Transverse colon (tissue), 4 donors: ENCODE data around the gene C11orf97.
A peak's percentile ranks its signal among the peaks of the same experiment; 100 is the strongest.

ENCODE experiments used
- POLR2A ChIP-seq: fragments of 450-650 bp; IDR thresholded peaks from one replicate; pipeline ENCODE4 v1.6.1; 2016; ENCODE audit warnings: antibody characterized with exemption, mild to moderate bottlenecking, moderate library complexity
- POLR2AphosphoS5 ChIP-seq, 3 donors: sonication (generic); formaldehyde crosslinking; IDR thresholded peaks; one replicate each; pipeline ENCODE4 v1.6.1; 2016; ENCODE audit warnings: antibody characterized with exemption in 3 of 3
- TF ChIP-seq, protein P1 (sequence below), 5 experiments: fragments of 200-600 bp in 3 of 5; fragments of 450-650 bp in 2 of 5; sonication (generic) in 3 of 5; IDR thresholded peaks; 1 replicate in 2 of 5; 2 replicates in 3 of 5; pipeline ENCODE4 v1.5.1; 2016 to 2017; ENCODE audit warnings: antibody characterized with exemption in 5 of 5, inconsistent platforms in 3 of 5, mild to moderate bottlenecking in 2 of 5, moderate library complexity in 1 of 5

GRCh38 chr11:94543695-94544645 is 31.7 kb downstream of the C11orf97 start, which contains the start of gene FUT4:
- TF ChIP-seq, protein P1, sequence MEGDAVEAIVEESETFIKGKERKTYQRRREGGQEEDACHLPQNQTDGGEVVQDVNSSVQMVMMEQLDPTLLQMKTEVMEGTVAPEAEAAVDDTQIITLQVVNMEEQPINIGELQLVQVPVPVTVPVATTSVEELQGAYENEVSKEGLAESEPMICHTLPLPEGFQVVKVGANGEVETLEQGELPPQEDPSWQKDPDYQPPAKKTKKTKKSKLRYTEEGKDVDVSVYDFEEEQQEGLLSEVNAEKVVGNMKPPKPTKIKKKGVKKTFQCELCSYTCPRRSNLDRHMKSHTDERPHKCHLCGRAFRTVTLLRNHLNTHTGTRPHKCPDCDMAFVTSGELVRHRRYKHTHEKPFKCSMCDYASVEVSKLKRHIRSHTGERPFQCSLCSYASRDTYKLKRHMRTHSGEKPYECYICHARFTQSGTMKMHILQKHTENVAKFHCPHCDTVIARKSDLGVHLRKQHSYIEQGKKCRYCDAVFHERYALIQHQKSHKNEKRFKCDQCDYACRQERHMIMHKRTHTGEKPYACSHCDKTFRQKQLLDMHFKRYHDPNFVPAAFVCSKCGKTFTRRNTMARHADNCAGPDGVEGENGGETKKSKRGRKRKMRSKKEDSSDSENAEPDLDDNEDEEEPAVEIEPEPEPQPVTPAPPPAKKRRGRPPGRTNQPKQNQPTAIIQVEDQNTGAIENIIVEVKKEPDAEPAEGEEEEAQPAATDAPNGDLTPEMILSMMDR (IDR thresholded peaks at IDR 0.05), result peak in 1 of 5 experiments; percentile 24
- peak; percentile 75 to 94 (median 91) for TF ChIP-seq POLR2AphosphoS5 (IDR thresholded peaks at IDR 0.05)
- peak; percentile 89 for TF ChIP-seq POLR2A
